Measurements from ENCODE around the gene NRAS.
"Not testable (repeated sequence)": the region's sequence is repeated elsewhere in the genome, so short reads cannot be mapped to it uniquely, and the experiment has no call there.

The NRAS gene

GRCh38 chr1:114716304-114717170 is at the start of gene NRAS:
NRAS (minus strand) TSS chr1:114716771; CDS start chr1:114716160, 611 bp downstream.
- peak; percentile 88 for DNase-seq (ENCODE audit: low spot score)

- DNase-seq (ENCODE audit: low spot score): no peak
Measured at GRCh38 chr1:114764689-114765088, 48.1 kb upstream of the NRAS start.

GRCh38 chr1:114758256-114758832 is 41.8 kb upstream of the NRAS start:
- DNase-seq (ENCODE audit: low spot score): no peak

- DNase-seq (ENCODE audit: low spot score): peak; percentile 98
Measured at GRCh38 chr1:114757455-114758255, 41.1 kb upstream of the NRAS start, which contains the start of gene CSDE1. CSDE1 (minus strand) TSS chr1:114757984; CDS start chr1:114739890, 18,094 bp downstream.

GRCh38 chr1:114756949-114757454 is 40.4 kb upstream of the NRAS start:
- no peak for DNase-seq (ENCODE audit: low spot score)

- DNase-seq (ENCODE audit: low spot score): no peak
Measured at GRCh38 chr1:114756009-114756892, 39.7 kb upstream of the NRAS start.

- DNase-seq (ENCODE audit: low spot score): no peak
Measured at GRCh38 chr1:114755006-114755931, 38.7 kb upstream of the NRAS start.

GRCh38 chr1:114753702-114754101 is 37.1 kb upstream of the NRAS start:
- not testable (repeated sequence) for DNase-seq (ENCODE audit: low spot score)

- DNase-seq (ENCODE audit: low spot score): no peak
Measured at GRCh38 chr1:114753143-114753542, 36.6 kb upstream of the NRAS start.

- DNase-seq (ENCODE audit: low spot score): no peak
Measured at GRCh38 chr1:114750780-114751179, 34.2 kb upstream of the NRAS start.

GRCh38 chr1:114749835-114750234 is 33.3 kb upstream of the NRAS start:
- no peak for DNase-seq (ENCODE audit: low spot score)

- no peak for DNase-seq (ENCODE audit: low spot score)
Measured at GRCh38 chr1:114746450-114747121, 30.0 kb upstream of the NRAS start.

GRCh38 chr1:114745291-114745690 is 28.7 kb upstream of the NRAS start:
- DNase-seq (ENCODE audit: low spot score): no peak

GRCh38 chr1:114741963-114742746 is 25.6 kb upstream of the NRAS start:
- DNase-seq (ENCODE audit: low spot score): no peak

- DNase-seq (ENCODE audit: low spot score): no peak
Measured at GRCh38 chr1:114740331-114740730, 23.8 kb upstream of the NRAS start.

- DNase-seq (ENCODE audit: low spot score): no peak
Measured at GRCh38 chr1:114737314-114737849, 20.8 kb upstream of the NRAS start.

- no peak for DNase-seq (ENCODE audit: low spot score)
Measured at GRCh38 chr1:114735479-114735878, 18.9 kb upstream of the NRAS start.

GRCh38 chr1:114729782-114730181 is 13.2 kb upstream of the NRAS start:
- peak; percentile 6 for DNase-seq (ENCODE audit: low spot score)
